Measurements from ENCODE around the gene ZNF407.

GRCh38 chr18:74834424-74835309 is 237.0 kb downstream of the ZNF407 start:
- no peak for TF ChIP-seq NANOG (IDR thresholded peaks at IDR 0.05; ENCODE audit: borderline replicate concordance)
- no peak for TF ChIP-seq EZH2 (IDR thresholded peaks at IDR 0.05; ENCODE audit: low read depth, unreplicated experiment)
- no peak for TF ChIP-seq CTCF (conservative IDR thresholded peaks at IDR 0.05; ENCODE audit: low read depth in 2 of 2)
- no peak for TF ChIP-seq POLR2AphosphoS5 (IDR thresholded peaks at IDR 0.05; ENCODE audit: low read depth)
- TF ChIP-seq JUNB (IDR thresholded peaks at IDR 0.05; ENCODE audit: unreplicated experiment) = no peak
- no peak for TF ChIP-seq EZH2phosphoT487 (IDR thresholded peaks at IDR 0.05; ENCODE audit: unreplicated experiment)
- TF ChIP-seq, protein P1, sequence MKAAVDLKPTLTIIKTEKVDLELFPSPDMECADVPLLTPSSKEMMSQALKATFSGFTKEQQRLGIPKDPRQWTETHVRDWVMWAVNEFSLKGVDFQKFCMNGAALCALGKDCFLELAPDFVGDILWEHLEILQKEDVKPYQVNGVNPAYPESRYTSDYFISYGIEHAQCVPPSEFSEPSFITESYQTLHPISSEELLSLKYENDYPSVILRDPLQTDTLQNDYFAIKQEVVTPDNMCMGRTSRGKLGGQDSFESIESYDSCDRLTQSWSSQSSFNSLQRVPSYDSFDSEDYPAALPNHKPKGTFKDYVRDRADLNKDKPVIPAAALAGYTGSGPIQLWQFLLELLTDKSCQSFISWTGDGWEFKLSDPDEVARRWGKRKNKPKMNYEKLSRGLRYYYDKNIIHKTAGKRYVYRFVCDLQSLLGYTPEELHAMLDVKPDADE (IDR thresholded peaks at IDR 0.05) = no peak
- TF ChIP-seq REST (IDR thresholded peaks at IDR 0.05; ENCODE audit: unreplicated experiment) = no peak
- no peak for TF ChIP-seq ZNF331 (CRISPR knock-in tag; IDR thresholded peaks at IDR 0.05; ENCODE audit: low read depth)
- no peak for TF ChIP-seq CREB1 (CRISPR knock-in tag; IDR thresholded peaks at IDR 0.05; ENCODE audit: low read depth)
